HCT116 (cell line): Measurements from ENCODE around the gene MRPL50. TPM values are rescaled to one million over a fixed set of nuclear protein-coding genes. Genes with fewer than 3 reads are reported as not detected.

Experiments
- ATAC-seq: fragments of 200-7000 bp; cut with Tn5 transposase; 2 replicates; pipeline ENCODE4 v1.9.1; 2020; ENCODE audit warnings: mild to moderate bottlenecking, moderate library complexity
- BruUV-seq: library from RNA; stranded (reverse); fragments of 400-500 nt; replicated peaks from 2 replicates; lab custom pipeline; 2021; lab: Mats Ljungman, UMichigan
- CTCF ChIA-PET: fragments of 300-600 bp; sonication (Branson Sonifier 250); formaldehyde crosslinking; loops from one replicate; lab custom pipeline; 2021; ENCODE audit warnings: antibody characterized with exemption; lab: Charles Lee
- POLR2A ChIA-PET: fragments of 300-600, 350-600 bp; sonication (Branson Sonifier 250); formaldehyde crosslinking; loops from one replicate; lab custom pipeline; 2021; ENCODE audit warnings: antibody characterized with exemption; lab: Charles Lee
- RAD21 ChIA-PET, 2 experiments: fragments of 300-600 bp; sonication (Branson Sonifier 250); formaldehyde crosslinking; loops; one replicate each; lab custom pipeline; 2023; ENCODE audit warnings: low total read pairs in 2 of 2; ENCODE audit not compliant: uncharacterized antibody in 2 of 2, unreplicated experiment in 2 of 2, low non-redundant PET in 1 of 2; lab: Charles Lee
- DNase-seq: peaks from one replicate; pipeline ENCODE4 v3.0.0-alpha.2; 2010; ENCODE audit warnings: low read depth, low spot score
- H2AFZ ChIP-seq: fragments of 200-600 bp; shearing (Covaris generic), sonication (generic); 2 replicates; pipeline ENCODE4 v1.6.1; 2017; ENCODE audit warnings: low read depth, mixed run types, mixed read lengths, antibody characterized with exemption, low read length; ENCODE audit not compliant: poor library complexity, severe bottlenecking
- H3K27ac ChIP-seq: 2 replicates; pipeline ENCODE4 v1.5.1; 2012; ENCODE audit warnings: low read depth, low read length
- H3K27me3 ChIP-seq: fragments of 200-600 bp; sonication (generic); 2 replicates; pipeline ENCODE4 v1.6.1; 2016; ENCODE audit warnings: mixed run types, low read length, mixed read lengths; ENCODE audit not compliant: insufficient read depth
- H3K36me3 ChIP-seq, 2 experiments: fragments of 200-500 bp in 1 of 2; fragments of 200-600 bp in 1 of 2; sonication (Bioruptor generic) in 1 of 2; sonication (generic) in 1 of 2; 2 replicates each; pipeline versions ENCODE4 v1.5.1 to v1.6.1; 2014 to 2016; ENCODE audit warnings: low read length in 2 of 2, inconsistent platforms in 1 of 2, mixed read lengths in 1 of 2, mixed run types in 1 of 2; ENCODE audit not compliant: insufficient read depth in 2 of 2, control insufficient read depth in 1 of 2
- H3K4me1 ChIP-seq, 2 experiments: fragments of 200-600 bp in 1 of 2; sonication (generic) in 1 of 2; 2 replicates each; pipeline versions ENCODE4 v1.5.1 to v1.6.1; 2012 to 2017; ENCODE audit warnings: low read length in 2 of 2, inconsistent platforms in 1 of 2, mild to moderate bottlenecking in 1 of 2, mixed read lengths in 1 of 2, mixed run types in 1 of 2, moderate library complexity in 1 of 2; ENCODE audit not compliant: insufficient read depth in 2 of 2, control insufficient read depth in 1 of 2
- H3K4me2 ChIP-seq: fragments of 200-600 bp; sonication (generic); 2 replicates; pipeline ENCODE4 v1.6.1; 2017; ENCODE audit warnings: mixed run types, low read length, mixed read lengths
- H3K4me3 ChIP-seq, 2 experiments: fragments of 200-600 bp in 1 of 2; sonication (generic) in 1 of 2; replicated peaks in 1 of 2; 2 replicates each; pipeline ENCODE4 v1.5.1; 2011 to 2016; ENCODE audit warnings: low read length in 2 of 2, control low read depth in 1 of 2, low read depth in 1 of 2, mild to moderate bottlenecking in 1 of 2, mixed read lengths in 1 of 2, mixed run types in 1 of 2
- H3K79me2 ChIP-seq: fragments of 200-600 bp; sonication (generic); 2 replicates; pipeline ENCODE4 v1.6.1; 2017; ENCODE audit warnings: mild to moderate bottlenecking, mixed run types, low read length, moderate library complexity, mixed read lengths; ENCODE audit not compliant: insufficient read depth
- H3K9ac ChIP-seq: fragments of 200-600 bp; sonication (generic); 2 replicates; pipeline ENCODE4 v1.6.1; 2016; ENCODE audit warnings: low read length, mixed read lengths
- H3K9me2 ChIP-seq: fragments of 200-600 bp; sonication (generic), shearing (Covaris generic); 2 replicates; pipeline ENCODE4 v1.6.1; 2017; ENCODE audit warnings: mixed run types, mild to moderate bottlenecking, moderate library complexity; ENCODE audit not compliant: insufficient read depth
- H3K9me3 ChIP-seq, 2 experiments: fragments of 200-500 bp in 1 of 2; fragments of 200-600 bp in 1 of 2; sonication (Bioruptor generic) in 1 of 2; sonication (generic) in 1 of 2; 2 replicates each; pipeline ENCODE4 v1.6.1; 2014 to 2017; ENCODE audit warnings: low read length in 2 of 2, mixed read lengths in 2 of 2, inconsistent platforms in 1 of 2, low read depth in 1 of 2, mild to moderate bottlenecking in 1 of 2, mixed run types in 1 of 2, moderate library complexity in 1 of 2; ENCODE audit not compliant: control insufficient read depth in 1 of 2, insufficient read depth in 1 of 2
- H4K20me1 ChIP-seq: fragments of 200-600 bp; sonication (generic), shearing (Covaris generic); 2 replicates; pipeline ENCODE4 v1.6.1; 2017; ENCODE audit warnings: mixed run types, mild to moderate bottlenecking, moderate library complexity; ENCODE audit not compliant: insufficient read depth
- CEBPB ChIP-seq: IDR thresholded peaks from 2 replicates; pipeline ENCODE4 v1.6.1; 2012; ENCODE audit warnings: low read depth
- EZH2 ChIP-seq: fragments of 200-600 bp; sonication (generic); IDR thresholded peaks from 2 replicates; pipeline ENCODE4 v1.6.1; 2017; ENCODE audit warnings: antibody characterized with exemption, mixed run types
- FOSL1 ChIP-seq: IDR thresholded peaks from 2 replicates; pipeline ENCODE4 v1.6.1; 2012; ENCODE audit warnings: low read depth
- POLR2A ChIP-seq: IDR thresholded peaks from 2 replicates; pipeline ENCODE4 v1.7.0; 2011; ENCODE audit warnings: borderline replicate concordance; ENCODE audit not compliant: insufficient read depth, insufficient read length; ENCODE audit errors: extremely low read depth
- POLR2AphosphoS5 ChIP-seq: IDR thresholded peaks from 2 replicates; pipeline ENCODE4 v1.6.1; 2011; ENCODE audit warnings: mild to moderate bottlenecking, low read depth, low read length, moderate library complexity
- REST ChIP-seq: IDR thresholded peaks from 2 replicates; pipeline ENCODE4 v1.6.1; 2012; ENCODE audit warnings: low read depth
- SP1 ChIP-seq: IDR thresholded peaks from 2 replicates; pipeline ENCODE4 v1.6.1; 2012; ENCODE audit warnings: low read depth
- ZNF274 ChIP-seq: fragments of 200-500 bp; sonication (Bioruptor generic); IDR thresholded peaks from 2 replicates; pipeline ENCODE4 v1.6.1; 2014; ENCODE audit warnings: mild to moderate bottlenecking, low read depth, low read length, inconsistent platforms
- intact Hi-C: fragments of 100-400 bp; cut with micrococcal nuclease; formaldehyde crosslinking; loops from 2 replicates; pipeline ENCODE4 v1.10.0; 2022
- total RNA-seq: library from RNA; stranded (reverse); gene quantifications from one replicate; pipeline ENCODE4 v1.2.1, GENCODE V29; 2021; ENCODE audit not compliant: unreplicated experiment

Gene MRPL50
- total RNA-seq, 1 experiment from 2014 or later = 14.6 TPM

GRCh38 chr9:101356619-101357018 is 41.8 kb downstream of the MRPL50 start:
- H3K9ac ChIP-seq = no peak overlapping the region
- H4K20me1 ChIP-seq = no peaks in the 10 kb centered on the region
- no peak overlapping the region for H3K27ac ChIP-seq
- TF ChIP-seq ZNF274 = no peak
- TF ChIP-seq SP1 = no peak
- TF ChIP-seq REST = no peak
- no peak for TF ChIP-seq POLR2A
- no peak for TF ChIP-seq EZH2
- no peak for TF ChIP-seq POLR2AphosphoS5
- TF ChIP-seq FOSL1 = no peak
- TF ChIP-seq CEBPB = no peak
- ATAC-seq (no peak), DNase-seq (no peak)
- H3K4me1 ChIP-seq = 0 out of 4 replicates have a peak, but pooled peaks cover 0 to 6% of the 10 kb centered on the region in 2 experiments
- H3K4me2 ChIP-seq = no peak overlapping the region
- H3K36me3 ChIP-seq = no peaks in the 10 kb centered on the region
- RAD21 ChIA-PET = no interaction called here
- no peak overlapping the region for H3K4me3 ChIP-seq
- POLR2A ChIA-PET = no interaction called here
- H3K27me3 ChIP-seq = no peaks in the 10 kb centered on the region
- no peaks in the 10 kb centered on the region for H3K9me2 ChIP-seq
- intact Hi-C loops = no loop called here
- CTCF ChIA-PET = no interaction called here
- BruUV-seq = no TSS peak
- H3K79me2 ChIP-seq = no peaks in the 10 kb centered on the region
- no peaks in the 10 kb centered on the region for H3K9me3 ChIP-seq
- no peak overlapping the region for H2AFZ ChIP-seq
